HepG2 (cell line): Measurements from ENCODE around the gene LITAFD. TPM values are rescaled to one million over a fixed set of nuclear protein-coding genes. Genes with fewer than 3 reads are reported as not detected.

ENCODE experiments used
- AGO1 ChIP-seq: fragments of 200-400 bp; formaldehyde crosslinking; IDR thresholded peaks from 2 replicates; pipeline ENCODE4 v1.6.1; 2017; ENCODE audit warnings: mild to moderate bottlenecking, low read depth, low read length, moderate library complexity; ENCODE audit not compliant: poor library complexity, severe bottlenecking
- ASH2L ChIP-seq: fragments of 300-600, 200-600 bp; sonication (generic); IDR thresholded peaks from 2 replicates; pipeline ENCODE4 v1.7.0; 2017; ENCODE audit warnings: low read depth, mild to moderate bottlenecking, moderate library complexity, mixed read lengths, low read length; ENCODE audit not compliant: insufficient read length
- BHLHE40 ChIP-seq: IDR thresholded peaks from 2 replicates; pipeline ENCODE4 v1.6.1; 2011; ENCODE audit warnings: low read length, improper control_type of control experiment
- BRD4 ChIP-seq: sonication (generic); formaldehyde crosslinking; IDR thresholded peaks from 2 replicates; pipeline ENCODE4 v1.4.0; 2020; ENCODE audit warnings: missing genetic modification reagents
- CBX5 ChIP-seq: sonication (generic); formaldehyde crosslinking; IDR thresholded peaks from 2 replicates; pipeline ENCODE4 v1.4.0; 2020; ENCODE audit warnings: missing genetic modification reagents, borderline replicate concordance
- LCORL ChIP-seq, 2 experiments: fragments of 450-650 bp in 1 of 2; sonication (generic) in 1 of 2; formaldehyde crosslinking in 1 of 2; IDR thresholded peaks; 2 replicates each; pipeline versions ENCODE4 v1.5.0 to v1.6.1; 2017 to 2020; ENCODE audit warnings: antibody characterized with exemption in 1 of 2, missing genetic modification reagents in 1 of 2
- MIER2 ChIP-seq: IDR thresholded peaks from 2 replicates; pipeline ENCODE4 v1.6.1; 2016; ENCODE audit warnings: missing biosample characterization, missing genetic modification reagents
- MLLT10 ChIP-seq: sonication (generic); formaldehyde crosslinking; IDR thresholded peaks from 2 replicates; pipeline ENCODE4 v1.4.0; 2020; ENCODE audit warnings: missing genetic modification reagents
- NFYC ChIP-seq: IDR thresholded peaks from 2 replicates; pipeline ENCODE4 v1.6.1; 2016; ENCODE audit warnings: missing genetic modification reagents, missing compliant biosample characterization
- NR2F6 ChIP-seq, 2 experiments: IDR thresholded peaks; 2 replicates each; pipeline ENCODE4 v1.6.1; 2016; ENCODE audit warnings: antibody characterized with exemption in 1 of 2, mild to moderate bottlenecking in 1 of 2
- SMC3 ChIP-seq: IDR thresholded peaks from 2 replicates; pipeline ENCODE4 v1.6.1; 2011; ENCODE audit warnings: low read length, improper control_type of control experiment
- SRY ChIP-seq: sonication (generic); formaldehyde crosslinking; IDR thresholded peaks from 2 replicates; pipeline ENCODE4 v1.8.0; 2022; ENCODE audit warnings: mild to moderate bottlenecking, missing genetic modification reagents
- TEAD3 ChIP-seq: optimal IDR thresholded peaks from 2 replicates; pipeline ENCODE3; 2016; ENCODE audit warnings: borderline replicate concordance
- ZNF205 ChIP-seq: IDR thresholded peaks from 2 replicates; pipeline ENCODE4 v1.6.1; 2018; ENCODE audit warnings: missing biosample characterization, missing genetic modification reagents
- ZNF30 ChIP-seq: sonication (generic); formaldehyde crosslinking; IDR thresholded peaks from 2 replicates; pipeline ENCODE4 v1.5.0; 2020; ENCODE audit warnings: mild to moderate bottlenecking, missing genetic modification reagents
- ZNF496 ChIP-seq: sonication (generic); formaldehyde crosslinking; IDR thresholded peaks from 2 replicates; pipeline ENCODE4 v1.8.1; 2023; ENCODE audit warnings: mild to moderate bottlenecking, moderate library complexity, missing genetic modification reagents; ENCODE audit not compliant: insufficient replicate concordance
- ZNF839 ChIP-seq: sonication (generic); formaldehyde crosslinking; IDR thresholded peaks from 2 replicates; pipeline ENCODE4 v1.4.0; 2020; ENCODE audit warnings: missing genetic modification reagents, mild to moderate bottlenecking, borderline replicate concordance
- polyA plus RNA-seq, 8 experiments: library from polyadenylated mRNA; depleted of rRNA in 3 of 8; stranded (reverse) in 7 of 8; unstranded in 1 of 8; fragments of >200 nt; fragmentation: Illumina TruSeq in 4 of 8; extraction: Trizol in 4 of 8; gene quantifications; 2 replicates each; pipeline versions ENCODE4 v1.2.1 to v1.2.3, GENCODE V29; 2011 to 2016; ENCODE audit warnings: low read depth in 4 of 8, missing spikeins in 1 of 8, mixed read lengths in 1 of 8; ENCODE audit not compliant: insufficient read depth in 1 of 8
- total RNA-seq, 5 experiments: library from RNA; depleted of rRNA; stranded (reverse); fragments of >200 nt; fragmentation: Illumina TruSeq; extraction: Trizol; gene quantifications; 2 replicates each; pipeline ENCODE4 v1.2.3, GENCODE V29; 2016; ENCODE audit warnings: low read depth in 1 of 5
- TF ChIP-seq, protein P1 (sequence below): sonication (generic); formaldehyde crosslinking; IDR thresholded peaks from 2 replicates; pipeline ENCODE4 v1.5.1; 2020; ENCODE audit warnings: mild to moderate bottlenecking, missing genetic modification reagents, borderline replicate concordance
- TF ChIP-seq, protein P2 (sequence below): sonication (generic); formaldehyde crosslinking; IDR thresholded peaks from 2 replicates; pipeline ENCODE4 v1.4.0; 2020; ENCODE audit warnings: missing genetic modification reagents, borderline replicate concordance
- TF ChIP-seq, protein P3 (sequence below), 2 experiments: sonication (generic) in 1 of 2; formaldehyde crosslinking in 1 of 2; IDR thresholded peaks; 2 replicates each; pipeline versions ENCODE4 v1.4.0 to v1.6.1; 2018 to 2020; ENCODE audit warnings: missing genetic modification reagents in 2 of 2, borderline replicate concordance in 1 of 2, low read depth in 1 of 2, mild to moderate bottlenecking in 1 of 2, missing biosample characterization in 1 of 2

The LITAFD gene
- total and polyA plus RNA-seq, 2 of the 13 experiments (the other 11 are each of a cell fraction or from before 2014, with no cell fraction given), result not detected

DNA sequence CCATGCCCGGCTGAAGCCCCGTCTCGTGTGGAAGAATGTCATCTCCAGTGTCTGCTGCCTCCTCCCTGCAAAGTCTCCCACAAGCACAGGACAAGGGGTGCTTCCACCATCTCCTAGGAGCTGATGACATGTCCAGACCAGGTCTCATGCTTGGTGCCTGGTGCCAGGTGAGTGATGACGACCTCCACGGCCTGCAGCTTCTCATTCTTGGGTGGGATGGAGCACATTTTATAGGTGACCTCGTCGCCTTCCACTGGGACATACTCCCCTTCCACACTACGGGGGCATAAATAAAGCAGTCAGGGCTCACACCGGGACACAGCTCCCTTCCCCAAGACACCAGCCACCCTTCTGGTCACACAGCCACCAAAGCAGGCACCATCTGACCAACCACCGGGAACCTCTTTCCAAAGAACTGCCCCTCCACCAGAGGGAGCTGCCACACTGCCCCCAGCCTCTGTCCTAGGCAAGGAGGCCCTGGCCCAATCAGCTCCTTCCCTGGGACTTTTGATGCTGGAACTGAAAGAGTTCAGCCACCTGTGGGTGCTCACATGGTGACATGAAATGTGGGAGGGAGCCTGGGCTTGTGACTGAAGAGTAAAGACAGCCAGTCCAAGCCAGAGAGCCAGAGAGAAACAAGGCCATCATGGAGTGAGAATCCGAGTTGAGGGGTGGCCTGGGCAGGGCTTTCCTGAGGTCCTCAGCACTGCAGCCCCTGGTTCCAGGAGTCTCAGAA is 26.9 kb upstream of the LITAFD start (continued):
- TF ChIP-seq, protein P1, sequence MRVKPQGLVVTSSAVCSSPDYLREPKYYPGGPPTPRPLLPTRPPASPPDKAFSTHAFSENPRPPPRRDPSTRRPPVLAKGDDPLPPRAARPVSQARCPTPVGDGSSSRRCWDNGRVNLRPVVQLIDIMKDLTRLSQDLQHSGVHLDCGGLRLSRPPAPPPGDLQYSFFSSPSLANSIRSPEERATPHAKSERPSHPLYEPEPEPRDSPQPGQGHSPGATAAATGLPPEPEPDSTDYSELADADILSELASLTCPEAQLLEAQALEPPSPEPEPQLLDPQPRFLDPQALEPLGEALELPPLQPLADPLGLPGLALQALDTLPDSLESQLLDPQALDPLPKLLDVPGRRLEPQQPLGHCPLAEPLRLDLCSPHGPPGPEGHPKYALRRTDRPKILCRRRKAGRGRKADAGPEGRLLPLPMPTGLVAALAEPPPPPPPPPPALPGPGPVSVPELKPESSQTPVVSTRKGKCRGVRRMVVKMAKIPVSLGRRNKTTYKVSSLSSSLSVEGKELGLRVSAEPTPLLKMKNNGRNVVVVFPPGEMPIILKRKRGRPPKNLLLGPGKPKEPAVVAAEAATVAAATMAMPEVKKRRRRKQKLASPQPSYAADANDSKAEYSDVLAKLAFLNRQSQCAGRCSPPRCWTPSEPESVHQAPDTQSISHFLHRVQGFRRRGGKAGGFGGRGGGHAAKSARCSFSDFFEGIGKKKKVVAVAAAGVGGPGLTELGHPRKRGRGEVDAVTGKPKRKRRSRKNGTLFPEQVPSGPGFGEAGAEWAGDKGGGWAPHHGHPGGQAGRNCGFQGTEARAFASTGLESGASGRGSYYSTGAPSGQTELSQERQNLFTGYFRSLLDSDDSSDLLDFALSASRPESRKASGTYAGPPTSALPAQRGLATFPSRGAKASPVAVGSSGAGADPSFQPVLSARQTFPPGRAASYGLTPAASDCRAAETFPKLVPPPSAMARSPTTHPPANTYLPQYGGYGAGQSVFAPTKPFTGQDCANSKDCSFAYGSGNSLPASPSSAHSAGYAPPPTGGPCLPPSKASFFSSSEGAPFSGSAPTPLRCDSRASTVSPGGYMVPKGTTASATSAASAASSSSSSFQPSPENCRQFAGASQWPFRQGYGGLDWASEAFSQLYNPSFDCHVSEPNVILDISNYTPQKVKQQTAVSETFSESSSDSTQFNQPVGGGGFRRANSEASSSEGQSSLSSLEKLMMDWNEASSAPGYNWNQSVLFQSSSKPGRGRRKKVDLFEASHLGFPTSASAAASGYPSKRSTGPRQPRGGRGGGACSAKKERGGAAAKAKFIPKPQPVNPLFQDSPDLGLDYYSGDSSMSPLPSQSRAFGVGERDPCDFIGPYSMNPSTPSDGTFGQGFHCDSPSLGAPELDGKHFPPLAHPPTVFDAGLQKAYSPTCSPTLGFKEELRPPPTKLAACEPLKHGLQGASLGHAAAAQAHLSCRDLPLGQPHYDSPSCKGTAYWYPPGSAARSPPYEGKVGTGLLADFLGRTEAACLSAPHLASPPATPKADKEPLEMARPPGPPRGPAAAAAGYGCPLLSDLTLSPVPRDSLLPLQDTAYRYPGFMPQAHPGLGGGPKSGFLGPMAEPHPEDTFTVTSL (CRISPR knock-in tag), result no peak
- no peak for TF ChIP-seq LCORL (IDR thresholded peaks at IDR 0.05)
- TF ChIP-seq LCORL (CRISPR knock-in tag; IDR thresholded peaks at IDR 0.05), result no peak
- no peak for TF ChIP-seq NFYC (CRISPR knock-in tag)
- no peak for TF ChIP-seq MIER2 (CRISPR knock-in tag)
- TF ChIP-seq ASH2L, result no peak
- no peak for TF ChIP-seq TEAD3 (CRISPR knock-in tag)
- TF ChIP-seq AGO1, result peak; percentile 59
- TF ChIP-seq SMC3, result no peak
- no peak for TF ChIP-seq ZNF30 (CRISPR knock-in tag)
- no peak for TF ChIP-seq BRD4
- TF ChIP-seq ZNF205 (CRISPR knock-in tag), result no peak
- TF ChIP-seq MLLT10 (CRISPR knock-in tag), result no peak
- TF ChIP-seq ZNF496 (CRISPR knock-in tag), result no peak
- TF ChIP-seq SRY (CRISPR knock-in tag), result no peak; the same call in 1 of the 2 replicates
- 0 out of 2 replicates have a peak, but pooled peaks have one; percentile 37 for TF ChIP-seq ZNF839
- TF ChIP-seq, protein P2, sequence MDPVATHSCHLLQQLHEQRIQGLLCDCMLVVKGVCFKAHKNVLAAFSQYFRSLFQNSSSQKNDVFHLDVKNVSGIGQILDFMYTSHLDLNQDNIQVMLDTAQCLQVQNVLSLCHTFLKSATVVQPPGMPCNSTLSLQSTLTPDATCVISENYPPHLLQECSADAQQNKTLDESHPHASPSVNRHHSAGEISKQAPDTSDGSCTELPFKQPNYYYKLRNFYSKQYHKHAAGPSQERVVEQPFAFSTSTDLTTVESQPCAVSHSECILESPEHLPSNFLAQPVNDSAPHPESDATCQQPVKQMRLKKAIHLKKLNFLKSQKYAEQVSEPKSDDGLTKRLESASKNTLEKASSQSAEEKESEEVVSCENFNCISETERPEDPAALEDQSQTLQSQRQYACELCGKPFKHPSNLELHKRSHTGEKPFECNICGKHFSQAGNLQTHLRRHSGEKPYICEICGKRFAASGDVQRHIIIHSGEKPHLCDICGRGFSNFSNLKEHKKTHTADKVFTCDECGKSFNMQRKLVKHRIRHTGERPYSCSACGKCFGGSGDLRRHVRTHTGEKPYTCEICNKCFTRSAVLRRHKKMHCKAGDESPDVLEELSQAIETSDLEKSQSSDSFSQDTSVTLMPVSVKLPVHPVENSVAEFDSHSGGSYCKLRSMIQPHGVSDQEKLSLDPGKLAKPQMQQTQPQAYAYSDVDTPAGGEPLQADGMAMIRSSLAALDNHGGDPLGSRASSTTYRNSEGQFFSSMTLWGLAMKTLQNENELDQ (CRISPR knock-in tag), result no peak
- no peak for TF ChIP-seq BHLHE40
- TF ChIP-seq CBX5, result no peak
- TF ChIP-seq, protein P3, sequence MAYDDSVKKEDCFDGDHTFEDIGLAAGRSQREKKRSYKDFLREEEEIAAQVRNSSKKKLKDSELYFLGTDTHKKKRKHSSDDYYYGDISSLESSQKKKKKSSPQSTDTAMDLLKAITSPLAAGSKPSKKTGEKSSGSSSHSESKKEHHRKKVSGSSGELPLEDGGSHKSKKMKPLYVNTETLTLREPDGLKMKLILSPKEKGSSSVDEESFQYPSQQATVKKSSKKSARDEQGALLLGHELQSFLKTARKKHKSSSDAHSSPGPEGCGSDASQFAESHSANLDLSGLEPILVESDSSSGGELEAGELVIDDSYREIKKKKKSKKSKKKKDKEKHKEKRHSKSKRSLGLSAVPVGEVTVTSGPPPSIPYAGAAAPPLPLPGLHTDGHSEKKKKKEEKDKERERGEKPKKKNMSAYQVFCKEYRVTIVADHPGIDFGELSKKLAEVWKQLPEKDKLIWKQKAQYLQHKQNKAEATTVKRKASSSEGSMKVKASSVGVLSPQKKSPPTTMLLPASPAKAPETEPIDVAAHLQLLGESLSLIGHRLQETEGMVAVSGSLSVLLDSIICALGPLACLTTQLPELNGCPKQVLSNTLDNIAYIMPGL (CRISPR knock-in tag; IDR thresholded peaks at IDR 0.05; ENCODE audit: borderline replicate concordance in 1 of 2, low read depth in 1 of 2), result no peak
- no peak for TF ChIP-seq NR2F6 (IDR thresholded peaks at IDR 0.05)
- no peak for TF ChIP-seq NR2F6 (CRISPR knock-in tag; IDR thresholded peaks at IDR 0.05)
